Measurements from ENCODE around the gene DENND5A.
"Not testable (repeated sequence)": the region's sequence is repeated elsewhere in the genome, so short reads cannot be mapped to it uniquely, and the experiment has no call there.

Gene DENND5A

GRCh38 chr11:9264316-9265210, 587 bp downstream of the DENND5A start:
- DNase-seq = no peak

- no peak for DNase-seq
Observed at GRCh38 chr11:9263840-9264315, 1.3 kb downstream of the DENND5A start.

GRCh38 chr11:9260838-9261146, 4.4 kb downstream of the DENND5A start:
- DNase-seq = not testable (repeated sequence)

DNA sequence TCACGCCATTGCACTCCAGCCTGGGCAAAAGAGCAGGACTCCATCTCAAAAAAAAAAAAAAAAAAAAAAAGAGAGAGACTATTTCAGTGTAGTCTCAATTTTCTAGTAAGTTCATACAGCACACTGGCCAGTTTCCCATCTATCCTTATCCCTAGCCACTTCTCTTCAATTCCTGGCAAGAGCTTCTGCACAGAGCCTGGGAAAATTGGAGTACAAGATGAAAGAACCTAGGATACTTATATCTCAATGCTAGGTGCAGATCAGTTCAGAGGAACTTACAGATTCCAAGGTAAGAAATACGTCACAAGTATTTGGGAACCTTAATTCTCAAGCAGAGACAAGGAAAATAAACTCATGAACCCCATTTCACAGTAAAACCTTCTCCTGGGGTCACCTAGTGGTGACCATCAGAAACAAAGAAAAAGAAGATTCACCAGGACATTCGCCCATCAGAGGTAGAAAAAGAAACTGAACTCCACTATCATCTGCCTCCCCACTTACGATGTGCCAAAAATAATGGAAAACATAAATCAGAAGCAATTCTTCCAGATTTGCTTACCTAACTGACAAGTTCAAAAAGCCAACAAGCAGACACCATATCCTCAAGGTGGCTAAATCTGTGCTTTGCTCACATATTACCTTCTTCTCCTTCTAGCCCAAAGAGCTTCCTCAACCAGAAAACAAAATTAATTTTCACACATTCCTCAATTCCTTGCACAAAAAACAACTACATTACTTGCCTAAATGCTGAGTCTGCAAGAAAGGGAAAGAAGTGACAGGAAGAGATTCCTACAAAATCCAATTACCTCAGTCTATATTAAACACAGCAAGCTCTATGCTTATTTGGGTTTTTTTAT, 4.9 kb downstream of the DENND5A start:
- DNase-seq = no peak

- not testable (repeated sequence) for DNase-seq
Observed at GRCh38 chr11:9258279-9258678, 6.9 kb downstream of the DENND5A start.

GRCh38 chr11:9254416-9254815, 10.7 kb downstream of the DENND5A start:
- DNase-seq = no peak

GRCh38 chr11:9253086-9253485, 12.1 kb downstream of the DENND5A start:
- no peak for DNase-seq

DNA sequence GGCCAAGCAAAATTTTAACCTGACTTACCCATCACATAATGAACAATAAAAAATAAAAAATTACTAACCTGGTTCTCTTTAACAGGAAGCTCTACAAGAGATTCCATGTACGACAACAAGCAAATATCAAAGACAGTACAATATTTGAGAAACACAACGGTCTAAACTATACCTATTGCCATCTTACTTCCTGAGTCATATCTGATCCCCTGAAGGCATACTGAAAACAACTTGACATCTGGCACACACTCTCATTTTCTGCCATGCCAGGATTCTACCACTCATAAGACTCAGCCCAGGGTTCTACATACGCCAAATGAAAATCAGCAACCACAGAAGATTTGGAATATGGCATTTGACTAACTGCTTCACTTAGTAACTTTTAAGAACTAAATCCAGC, 13.8 kb downstream of the DENND5A start:
- peak; percentile 18 for DNase-seq

DNA sequence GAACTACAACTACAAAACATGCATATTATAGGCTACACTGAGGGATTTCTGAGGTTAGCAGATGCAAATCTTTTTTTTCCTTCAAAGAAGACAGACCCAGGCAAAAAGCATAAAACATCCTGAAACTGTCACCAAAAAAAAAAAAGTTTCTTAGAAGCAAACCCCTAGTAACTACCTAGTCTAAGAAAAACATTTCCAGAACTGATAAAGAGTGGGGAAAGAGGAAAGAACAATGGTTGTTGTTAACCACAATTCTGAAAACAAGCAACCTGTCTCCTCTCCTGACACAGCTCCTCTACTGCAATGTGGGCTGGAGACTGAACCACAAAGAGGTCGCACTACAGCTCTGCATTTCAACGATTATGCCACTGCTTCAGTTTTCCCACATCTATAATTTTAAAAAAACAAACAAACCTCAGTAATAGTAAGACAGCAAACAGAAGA, 15.0 kb downstream of the DENND5A start:
- no peak for DNase-seq

- DNase-seq = no peak
Observed at GRCh38 chr11:9249252-9249651, 15.9 kb downstream of the DENND5A start.

- no peak for DNase-seq
Observed at GRCh38 chr11:9247863-9248262, 17.3 kb downstream of the DENND5A start.

DNA sequence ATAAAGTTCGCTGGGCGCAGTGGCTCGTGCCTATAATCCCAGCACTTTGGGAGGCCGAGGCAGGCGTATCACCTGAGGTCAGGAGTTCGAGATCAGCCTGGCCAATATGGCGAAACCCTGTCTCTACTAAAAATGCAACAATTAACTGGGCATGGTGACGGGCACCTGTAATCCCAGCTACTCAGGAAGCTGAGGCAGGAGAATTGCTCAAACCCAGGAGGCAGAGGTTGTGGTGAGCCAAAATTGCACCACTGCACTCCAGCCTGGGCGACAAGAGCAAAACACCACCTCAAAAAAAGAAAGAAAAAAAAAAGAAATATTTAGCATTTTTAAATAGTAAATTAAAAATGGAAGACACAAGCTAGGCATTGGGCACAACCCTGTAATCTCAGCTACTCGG, 28.9 kb downstream of the DENND5A start:
- not testable (repeated sequence) for DNase-seq

DNA sequence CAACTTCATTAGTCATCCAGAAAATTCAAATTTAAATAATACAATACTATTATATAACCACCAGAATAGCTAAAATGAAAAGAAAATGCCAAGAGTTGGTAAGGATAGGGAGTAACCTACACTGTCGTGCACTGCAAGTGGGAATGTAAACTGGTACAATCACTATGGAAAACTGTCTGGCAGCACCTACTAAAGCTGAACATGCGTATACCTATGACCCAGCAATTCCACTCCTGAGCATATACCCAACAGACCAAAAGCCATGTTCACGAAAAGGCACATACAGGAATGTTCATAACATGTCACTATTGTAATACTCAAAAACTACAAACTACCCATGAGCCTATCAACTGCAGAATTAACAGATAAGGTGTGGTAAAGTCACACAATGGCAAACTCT, 32.7 kb downstream of the DENND5A start:
- DNase-seq = no peak

GRCh38 chr11:9231848-9232177, 33.3 kb downstream of the DENND5A start:
- no peak for DNase-seq

DNA sequence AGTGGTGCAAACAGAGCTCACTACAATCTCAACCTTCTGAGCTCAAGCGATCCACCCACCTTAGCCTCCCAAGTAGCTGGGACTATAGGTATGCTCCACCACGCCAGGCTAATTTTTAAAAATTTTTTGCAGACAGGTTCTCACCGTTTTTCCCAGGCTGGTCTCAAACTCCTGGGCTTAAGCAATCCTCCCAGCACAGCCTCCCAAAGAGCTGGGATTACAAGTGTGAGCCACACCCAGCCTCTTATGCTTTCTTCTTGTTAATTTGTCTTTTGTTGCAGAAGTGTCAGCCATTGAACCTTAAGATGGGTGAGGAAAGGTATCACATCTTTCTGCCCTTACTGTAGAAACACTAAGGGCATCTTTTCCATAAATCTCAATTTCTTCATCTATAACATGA, 34.9 kb downstream of the DENND5A start:
- no peak for DNase-seq

GRCh38 chr11:9228091-9228490, 37.1 kb downstream of the DENND5A start:
- no peak for DNase-seq

DNA sequence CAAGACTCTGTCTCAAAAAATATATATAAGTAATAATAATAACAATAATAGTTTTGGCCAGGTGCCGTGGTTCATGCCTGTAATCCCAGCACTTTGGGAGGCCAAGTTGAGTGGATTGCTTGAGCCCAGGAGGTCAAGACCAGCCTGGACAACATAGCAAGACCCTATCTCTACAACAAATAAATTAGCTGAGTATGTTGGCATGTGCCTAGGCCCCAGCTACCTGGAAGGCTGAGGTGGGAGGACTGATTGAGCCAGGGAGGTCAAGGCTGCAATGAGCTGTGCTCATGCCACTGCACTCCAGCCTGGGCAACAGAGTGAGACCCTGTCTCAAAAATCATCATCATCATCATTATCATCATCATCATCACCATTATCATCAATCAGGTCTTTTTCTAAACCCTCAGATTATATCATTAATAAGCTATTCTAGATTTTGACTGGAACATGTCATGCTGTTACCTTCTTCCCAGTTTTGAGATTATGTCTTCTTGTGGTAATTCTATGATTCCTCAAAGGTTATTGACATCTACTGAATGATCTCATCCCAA, 39.3 kb downstream of the DENND5A start:
- no peak for DNase-seq

DNA sequence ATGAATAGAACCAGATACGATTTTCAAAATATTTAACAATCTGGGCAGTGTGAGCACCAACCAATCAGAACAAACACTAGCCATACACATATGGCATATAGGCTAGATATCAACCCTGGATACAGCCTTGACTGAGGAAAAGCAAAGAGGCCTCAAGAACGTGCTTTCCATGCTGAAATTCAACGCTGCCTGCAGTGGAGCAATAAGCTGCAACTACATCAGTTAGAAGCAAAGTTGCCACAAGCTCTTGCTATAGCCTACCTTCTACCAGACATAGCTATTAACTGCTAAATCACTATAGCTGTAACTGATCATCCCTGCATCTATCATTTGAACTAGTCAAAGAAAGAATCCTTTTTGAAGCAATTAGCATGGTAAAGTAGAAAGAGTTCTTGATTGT, 42.5 kb downstream of the DENND5A start:
- DNase-seq = no peak

DNA sequence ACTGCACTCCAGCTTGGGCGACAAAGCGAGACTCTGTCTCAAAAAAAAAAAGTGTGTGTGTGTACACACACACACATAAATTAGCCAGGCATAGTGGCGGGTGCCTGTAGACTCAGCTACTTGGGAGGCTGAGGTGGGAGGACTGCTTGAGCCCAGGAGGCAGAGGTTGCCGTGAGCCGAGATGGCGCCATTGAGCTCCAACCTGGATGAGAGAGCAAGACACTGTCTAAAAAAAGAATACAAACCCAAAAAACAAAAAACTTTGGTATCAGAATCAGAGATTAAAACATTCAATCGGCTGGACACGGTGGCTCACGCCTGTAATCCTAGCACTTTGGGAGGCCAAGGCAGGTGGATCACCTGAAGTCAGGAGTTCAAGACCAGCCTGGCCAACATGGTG, 44.3 kb downstream of the DENND5A start:
- DNase-seq = not testable (repeated sequence)

DNA sequence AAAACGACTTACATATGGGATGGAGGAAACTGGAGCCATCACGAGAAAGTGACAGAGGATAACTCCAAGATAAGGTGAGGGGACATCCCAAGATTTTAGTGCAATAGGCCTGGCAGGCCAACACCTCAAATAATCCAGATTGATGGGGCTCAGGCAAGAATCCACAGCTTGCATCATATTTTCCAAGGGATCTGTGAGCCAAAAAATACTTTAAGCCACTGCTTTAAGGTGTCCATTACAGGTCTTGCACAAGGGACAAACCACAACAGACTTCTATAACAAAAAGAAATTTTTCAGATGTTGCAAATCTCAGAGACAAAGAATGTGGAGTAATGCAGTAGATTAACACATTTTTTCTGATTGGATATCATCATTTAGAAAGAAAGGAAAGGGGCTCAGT, 45.6 kb downstream of the DENND5A start:
- no peak for DNase-seq

DNA sequence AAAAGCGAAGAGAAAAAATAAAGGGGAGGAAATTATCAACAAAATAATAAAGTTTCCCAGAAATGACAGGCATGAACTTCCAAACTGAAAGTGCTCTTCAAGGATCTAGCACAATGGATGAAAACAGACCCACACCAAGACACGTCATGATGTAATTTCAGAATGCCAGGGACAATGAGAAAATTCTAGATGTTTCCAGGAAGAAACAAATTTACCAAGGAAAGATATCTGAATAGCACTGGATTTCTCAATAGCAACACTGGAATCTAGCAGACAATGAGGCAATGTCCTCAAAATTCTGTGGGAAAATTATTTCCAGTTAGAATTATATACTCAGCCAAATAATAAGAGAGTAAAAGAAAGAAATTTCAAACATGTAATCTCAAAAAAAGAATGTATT, 46.0 kb downstream of the DENND5A start:
- no peak for DNase-seq

GRCh38 chr11:9214765-9215164, 50.4 kb downstream of the DENND5A start:
- no peak for DNase-seq

- DNase-seq = no peak
Observed at GRCh38 chr11:9211322-9211721, 53.8 kb downstream of the DENND5A start.

DNA sequence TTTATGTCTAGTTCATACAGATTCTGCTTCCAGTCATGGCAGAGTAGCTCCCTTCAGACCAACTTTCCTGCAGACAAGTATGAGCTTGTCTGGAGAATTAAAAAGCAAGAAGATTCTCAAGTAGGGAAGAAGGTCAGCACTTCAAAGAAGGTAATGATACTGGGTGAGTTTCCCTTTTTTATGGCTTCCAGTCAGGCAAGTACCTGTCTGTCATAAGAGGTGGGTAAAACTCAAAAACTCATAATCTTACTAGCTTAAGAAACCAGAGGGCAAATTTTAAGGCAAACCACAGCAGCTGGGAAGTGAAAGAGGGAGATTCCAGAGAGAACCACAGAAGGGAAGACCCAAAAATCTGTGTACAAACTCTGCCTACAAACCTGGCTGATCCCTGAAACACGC, 54.2 kb downstream of the DENND5A start:
- no peak for DNase-seq
